Upper lobe of left lung (tissue), 4 donors: Measurements from ENCODE around the gene PRKCE.

Source experiments
- EP300 ChIP-seq, 4 donors: sonication (generic); formaldehyde crosslinking; IDR thresholded peaks; one replicate each; pipeline ENCODE4 v1.5.1; 2017; ENCODE audit warnings: antibody characterized with exemption in 4 of 4, control low read depth in 2 of 4
- POLR2AphosphoS5 ChIP-seq, 2 donors: sonication (generic); formaldehyde crosslinking; IDR thresholded peaks; one replicate each; pipeline ENCODE4 v1.5.1; 2017; ENCODE audit warnings: antibody characterized with exemption in 2 of 2
- TF ChIP-seq, protein P1 (sequence below), 6 experiments: fragments of 450-650 bp in 4 of 6; fragments of 200-600 bp in 2 of 6; sonication (generic) in 2 of 6; IDR thresholded peaks; one replicate each; pipeline ENCODE4 v1.5.1; 2016 to 2019; ENCODE audit warnings: antibody characterized with exemption in 6 of 6

DNA sequence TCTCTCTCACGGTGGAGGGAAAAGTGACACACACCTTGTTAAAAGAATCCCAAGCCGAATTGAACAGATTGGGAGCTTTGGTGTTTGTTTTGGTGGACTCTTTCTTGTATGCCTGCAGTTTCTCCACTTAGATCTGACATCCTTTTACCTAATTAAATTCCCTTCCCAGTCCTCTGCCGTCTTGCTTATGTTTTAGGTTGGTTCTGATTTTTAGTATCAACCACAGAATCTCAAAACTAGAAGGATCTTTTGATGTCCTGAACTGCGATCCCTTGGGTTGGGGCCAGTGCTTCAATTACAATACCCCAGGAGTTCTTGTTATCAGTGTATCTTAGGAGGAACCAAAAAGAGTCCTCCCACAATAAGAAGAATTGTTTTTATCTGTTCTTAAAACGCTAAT is 112.3 kb downstream of the PRKCE start:
- TF ChIP-seq, protein P1, sequence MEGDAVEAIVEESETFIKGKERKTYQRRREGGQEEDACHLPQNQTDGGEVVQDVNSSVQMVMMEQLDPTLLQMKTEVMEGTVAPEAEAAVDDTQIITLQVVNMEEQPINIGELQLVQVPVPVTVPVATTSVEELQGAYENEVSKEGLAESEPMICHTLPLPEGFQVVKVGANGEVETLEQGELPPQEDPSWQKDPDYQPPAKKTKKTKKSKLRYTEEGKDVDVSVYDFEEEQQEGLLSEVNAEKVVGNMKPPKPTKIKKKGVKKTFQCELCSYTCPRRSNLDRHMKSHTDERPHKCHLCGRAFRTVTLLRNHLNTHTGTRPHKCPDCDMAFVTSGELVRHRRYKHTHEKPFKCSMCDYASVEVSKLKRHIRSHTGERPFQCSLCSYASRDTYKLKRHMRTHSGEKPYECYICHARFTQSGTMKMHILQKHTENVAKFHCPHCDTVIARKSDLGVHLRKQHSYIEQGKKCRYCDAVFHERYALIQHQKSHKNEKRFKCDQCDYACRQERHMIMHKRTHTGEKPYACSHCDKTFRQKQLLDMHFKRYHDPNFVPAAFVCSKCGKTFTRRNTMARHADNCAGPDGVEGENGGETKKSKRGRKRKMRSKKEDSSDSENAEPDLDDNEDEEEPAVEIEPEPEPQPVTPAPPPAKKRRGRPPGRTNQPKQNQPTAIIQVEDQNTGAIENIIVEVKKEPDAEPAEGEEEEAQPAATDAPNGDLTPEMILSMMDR (IDR thresholded peaks at IDR 0.05): no peak
- TF ChIP-seq POLR2AphosphoS5 (IDR thresholded peaks at IDR 0.05) (no peak), EP300 (IDR thresholded peaks at IDR 0.05) (no peak)
